Fibroblast of peridontal ligament (primary cell): Measurements from ENCODE around the gene PARP2.
"Not testable (repeated sequence)": the region's sequence is repeated elsewhere in the genome, so short reads cannot be mapped to it uniquely, and the experiment has no call there.

Experiments used
- DNase-seq: peaks from one replicate; pipeline ENCODE4 v3.0.0-alpha.2; 2010; ENCODE audit errors: extremely low read depth

The PARP2 gene

DNA sequence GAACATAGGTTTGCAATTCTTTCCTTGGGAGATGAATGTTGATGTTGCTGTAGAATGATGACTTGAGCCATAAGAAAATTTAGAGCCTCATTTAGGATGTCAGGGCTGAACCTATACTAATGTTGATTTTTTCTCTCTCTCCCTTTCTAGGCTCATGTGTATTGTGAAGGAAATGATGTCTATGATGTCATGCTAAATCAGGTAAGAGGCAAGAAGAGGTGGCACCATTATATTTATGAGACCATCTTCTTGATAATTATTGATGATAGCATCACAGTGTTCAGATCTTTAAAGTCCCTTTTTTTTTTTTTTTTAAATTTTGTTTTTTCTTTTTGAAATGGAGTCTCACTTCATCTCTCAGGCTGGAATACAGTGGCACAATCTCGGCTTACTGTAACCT lies 3.3 kb downstream of the PARP2 start:
- no peak for DNase-seq

- DNase-seq, result no peak
Measured at GRCh38 chr14:20347747-20348146, 4.3 kb downstream of the PARP2 start.

DNA sequence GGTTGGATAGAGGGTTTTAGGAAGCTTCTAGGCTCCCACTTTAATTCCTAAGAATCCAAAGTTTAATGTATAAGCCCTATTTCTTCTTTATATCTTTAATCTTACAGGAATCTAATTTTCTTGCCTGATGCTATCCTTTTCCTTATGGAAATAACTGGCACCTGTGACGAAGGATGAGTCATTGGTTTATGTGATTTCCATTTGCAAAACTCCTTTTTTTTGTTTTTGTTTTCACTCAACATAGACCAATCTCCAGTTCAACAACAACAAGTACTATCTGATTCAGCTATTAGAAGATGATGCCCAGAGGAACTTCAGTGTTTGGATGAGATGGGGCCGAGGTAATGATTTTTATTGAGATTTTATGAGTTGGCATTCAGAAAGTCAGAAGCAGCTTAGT lies 6.8 kb downstream of the PARP2 start:
- DNase-seq, result no peak

DNA sequence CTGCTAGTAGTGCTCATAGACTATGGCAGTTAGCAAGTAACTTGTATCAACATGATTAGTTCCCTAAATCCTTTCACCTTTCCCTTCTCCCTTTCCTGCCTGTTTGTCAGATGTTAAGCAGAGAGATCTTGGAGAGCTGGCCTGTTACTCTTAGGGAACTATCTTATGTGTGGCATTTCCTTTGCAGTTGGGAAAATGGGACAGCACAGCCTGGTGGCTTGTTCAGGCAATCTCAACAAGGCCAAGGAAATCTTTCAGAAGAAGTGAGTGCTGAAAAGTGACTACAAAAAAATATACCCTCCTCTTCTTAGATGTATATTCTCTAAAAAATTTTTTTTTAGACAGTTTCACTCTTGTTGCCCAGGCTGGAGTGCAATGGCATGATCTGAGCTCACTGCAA lies 7.4 kb downstream of the PARP2 start:
- peak; percentile 21 for DNase-seq

DNA sequence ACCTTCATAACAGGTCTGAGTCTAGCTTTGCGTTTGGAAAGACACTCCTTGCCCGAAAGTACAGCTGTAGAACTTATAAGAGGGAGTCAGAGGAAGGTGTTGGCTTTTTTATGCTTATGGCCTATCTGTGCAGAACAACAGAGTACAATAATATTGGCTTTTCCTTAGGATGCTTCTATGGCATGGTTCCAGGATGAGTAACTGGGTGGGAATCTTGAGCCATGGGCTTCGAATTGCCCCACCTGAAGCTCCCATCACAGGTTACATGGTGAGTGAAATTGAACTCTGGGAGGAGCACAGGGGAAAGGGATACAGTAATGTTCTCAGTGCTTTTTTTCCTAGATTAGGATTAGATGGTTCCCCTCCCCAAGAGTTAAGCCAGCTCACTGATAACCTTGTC lies 13.0 kb downstream of the PARP2 start:
- no peak for DNase-seq

DNA sequence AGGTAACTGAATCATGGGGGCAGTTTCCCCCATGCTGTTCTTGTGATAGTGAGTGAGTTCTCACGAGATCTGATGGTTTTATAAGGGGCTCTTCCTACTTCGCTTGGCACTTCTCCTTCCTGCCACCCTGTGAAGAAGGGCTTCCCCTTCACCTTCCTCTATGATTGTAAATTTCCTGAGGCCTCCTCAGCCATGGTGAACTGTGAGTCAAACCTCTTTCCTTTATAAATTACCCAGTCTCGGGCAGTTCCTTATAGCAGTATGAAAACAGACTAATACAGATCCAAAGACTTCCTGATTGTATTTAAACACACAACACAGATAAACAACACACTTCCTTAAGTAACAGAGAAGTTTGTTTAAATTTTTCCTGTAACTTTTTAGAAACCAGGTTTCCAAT lies 15.0 kb downstream of the PARP2 start:
- not testable (repeated sequence) for DNase-seq

DNA sequence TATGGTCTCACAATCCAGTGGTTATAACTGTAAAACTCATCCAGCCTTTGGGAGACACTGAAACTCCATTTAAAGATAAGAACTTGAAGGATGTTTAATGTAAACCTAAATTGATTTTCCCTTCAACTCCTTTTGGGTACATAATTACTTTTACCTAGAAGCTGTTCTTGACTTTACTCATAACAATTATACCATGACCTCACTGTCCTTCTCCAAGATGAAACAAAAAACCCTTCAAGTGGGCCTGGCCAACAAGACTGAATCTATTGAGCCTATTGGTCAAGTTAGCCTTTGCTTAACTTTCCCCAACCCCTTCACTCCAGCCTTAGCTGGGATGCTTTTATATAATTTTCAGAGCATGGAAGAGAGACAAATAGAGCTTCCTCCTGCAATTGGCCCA lies 22.5 kb downstream of the PARP2 start:
- DNase-seq, result no peak

GRCh38 chr14:20372796-20373195 lies 29.4 kb downstream of the PARP2 start:
- DNase-seq, result no peak

GRCh38 chr14:20375471-20375870 lies 32.0 kb downstream of the PARP2 start:
- no peak for DNase-seq

DNA sequence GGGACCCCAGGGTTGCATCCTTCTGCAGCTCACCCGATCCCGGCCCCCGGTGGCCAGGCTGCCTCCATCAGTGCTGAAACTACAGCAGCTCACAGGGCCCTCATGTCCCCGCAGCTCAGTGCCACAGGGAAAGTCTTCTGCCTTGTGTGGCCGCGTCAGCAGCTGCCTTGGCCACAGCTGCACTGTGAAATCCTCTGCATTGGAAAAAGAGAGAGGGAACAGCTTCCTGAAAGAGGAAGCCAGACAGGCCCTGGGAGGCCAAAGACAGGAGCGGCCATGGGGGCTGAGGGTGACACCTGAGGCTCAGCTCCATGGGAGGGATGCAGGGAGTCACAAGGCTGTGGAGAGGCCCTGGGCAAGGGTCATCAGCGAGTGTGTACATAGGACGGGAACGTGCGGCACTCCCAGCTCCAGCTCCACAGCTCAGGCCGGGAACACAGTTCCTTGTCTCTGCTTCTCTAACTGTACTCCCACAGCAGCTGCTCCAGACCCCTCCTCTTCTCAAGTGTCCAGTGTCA lies 32.7 kb downstream of the PARP2 start:
- no peak for DNase-seq

DNA sequence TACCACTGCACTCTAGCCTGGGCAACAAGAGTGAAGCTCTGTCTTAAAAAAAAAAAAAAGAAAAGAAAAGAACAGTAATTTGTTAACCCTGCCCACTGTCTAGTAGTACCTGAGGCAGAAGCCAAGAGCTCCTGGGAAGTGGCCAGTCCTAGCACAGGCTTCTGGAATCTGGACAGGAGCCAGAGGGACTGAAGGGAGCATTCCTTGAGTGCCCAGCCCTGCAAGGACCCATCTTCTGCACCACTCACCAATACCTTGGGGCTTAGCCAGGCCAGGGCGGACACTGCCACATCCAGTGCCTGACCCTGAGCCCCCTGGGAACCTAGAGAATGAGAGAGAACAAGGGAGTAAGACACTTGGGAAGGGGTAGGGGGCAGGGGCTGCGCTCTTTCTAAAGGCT lies 33.7 kb downstream of the PARP2 start:
- no peak for DNase-seq

GRCh38 chr14:20379743-20380142 lies 36.3 kb downstream of the PARP2 start:
- no peak for DNase-seq

GRCh38 chr14:20380681-20381080 lies 37.2 kb downstream of the PARP2 start:
- DNase-seq, result no peak

GRCh38 chr14:20381341-20381740 lies 37.9 kb downstream of the PARP2 start:
- no peak for DNase-seq

DNA sequence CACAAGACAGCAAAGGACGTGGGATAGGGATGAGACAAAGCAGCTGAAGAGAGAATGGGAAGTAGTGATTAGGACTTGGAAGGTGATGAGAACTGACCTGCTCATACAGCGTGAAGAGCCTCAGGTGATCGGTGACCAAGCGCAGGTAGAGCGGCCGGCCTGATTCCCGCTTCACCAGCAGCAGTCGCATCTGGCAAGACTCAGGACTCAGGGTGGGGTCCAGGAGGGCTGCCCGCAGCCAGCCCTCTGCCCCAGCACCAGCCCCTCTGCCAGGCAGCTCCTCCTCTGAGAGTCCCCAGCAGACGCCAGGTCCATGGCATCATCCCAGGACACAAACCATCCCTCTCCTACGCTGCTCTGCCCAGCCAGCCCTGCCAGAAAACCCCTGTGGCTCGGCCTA lies 39.1 kb downstream of the PARP2 start:
- no peak for DNase-seq

DNA sequence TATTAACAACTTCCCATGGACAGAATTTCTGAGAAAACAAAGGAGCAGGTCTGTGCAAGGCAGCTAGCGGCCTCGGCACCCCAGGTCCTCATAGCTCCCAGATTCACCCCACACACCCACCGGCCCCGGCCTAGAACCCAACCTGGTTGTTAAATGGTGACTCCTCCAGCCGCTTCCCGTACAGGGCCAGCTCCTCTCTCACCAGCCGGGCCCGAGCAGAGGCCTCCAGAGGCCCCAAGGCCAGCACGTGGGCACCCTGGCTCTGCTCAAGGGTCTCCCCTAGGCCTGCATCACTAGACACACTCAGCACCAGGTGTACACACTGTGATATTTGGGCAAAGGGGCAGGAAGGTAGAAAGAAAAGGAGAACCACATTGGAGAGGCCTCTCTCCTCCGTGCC lies 39.6 kb downstream of the PARP2 start:
- no peak for DNase-seq

DNA sequence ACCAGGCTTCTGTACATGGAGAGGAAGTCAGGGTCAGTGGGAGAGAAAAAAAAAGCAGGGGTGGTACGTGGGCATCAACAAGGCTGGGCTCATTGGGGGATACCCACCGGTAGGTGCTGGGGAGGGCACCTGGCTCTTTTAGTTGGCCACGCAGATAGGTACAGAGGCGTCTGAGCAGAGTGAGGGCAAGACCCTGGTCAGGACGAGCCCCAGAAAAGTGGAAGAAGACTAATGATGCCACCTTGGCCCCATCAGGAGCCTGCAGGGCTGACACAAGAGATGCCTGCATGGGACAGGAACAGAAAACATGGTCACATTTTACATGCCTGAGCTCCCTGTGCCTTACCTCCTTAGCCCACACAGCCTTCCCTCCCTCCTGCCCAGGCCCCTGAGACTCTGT lies 40.2 kb downstream of the PARP2 start:
- DNase-seq, result no peak

- DNase-seq, result no peak
Measured at GRCh38 chr14:20384321-20384720, 40.9 kb downstream of the PARP2 start.

GRCh38 chr14:20384886-20385285 lies 41.5 kb downstream of the PARP2 start:
- no peak for DNase-seq

DNA sequence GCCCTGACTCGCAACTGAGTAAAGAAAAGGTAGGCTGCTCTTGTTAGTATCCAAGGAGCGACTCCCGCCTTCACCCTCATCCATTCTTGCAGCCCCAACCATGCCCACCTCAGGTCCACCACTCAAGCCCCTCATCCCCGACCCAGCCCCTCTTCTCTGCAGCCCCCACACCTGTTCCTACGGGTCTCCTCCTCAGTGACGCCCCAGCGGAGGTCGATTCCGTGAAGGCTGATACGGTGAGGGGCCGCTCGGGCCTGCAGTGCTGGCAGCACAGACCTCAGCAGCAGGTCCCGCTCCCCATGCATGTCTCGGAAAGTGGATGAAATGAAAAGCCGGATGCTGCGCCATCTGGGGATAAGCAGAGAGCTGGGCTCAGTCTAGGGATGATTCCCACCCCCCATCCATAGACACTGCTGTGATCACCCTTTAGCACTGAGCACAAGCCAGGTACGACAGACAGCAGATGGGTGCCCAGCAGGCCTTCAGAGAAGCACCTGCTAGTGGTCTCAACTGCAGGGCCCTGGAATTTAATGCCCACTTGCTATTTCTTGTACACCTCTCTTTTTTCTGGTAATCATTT lies 42.9 kb downstream of the PARP2 start:
- no peak for DNase-seq

DNA sequence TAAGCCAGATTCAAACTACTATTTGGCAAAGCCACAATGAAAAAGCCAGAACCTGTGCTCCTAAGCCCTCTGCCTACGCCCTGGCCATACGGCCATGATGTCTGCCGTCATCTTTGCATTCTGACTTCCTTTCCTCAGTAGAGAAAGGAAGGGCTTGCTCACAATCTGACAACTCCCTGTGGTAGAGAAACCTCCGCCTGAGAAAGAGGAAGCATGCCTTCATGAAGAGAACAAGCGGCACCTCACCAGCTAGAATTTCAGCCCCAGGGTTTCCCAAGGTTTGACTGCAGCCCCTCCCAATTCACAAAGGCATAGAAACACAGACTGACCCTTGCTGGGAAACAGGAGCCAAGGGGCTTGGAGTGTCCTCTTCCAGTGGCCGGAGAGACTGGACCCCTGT lies 44.1 kb downstream of the PARP2 start:
- no peak for DNase-seq

GRCh38 chr14:20388159-20388558 lies 44.7 kb downstream of the PARP2 start:
- DNase-seq, result no peak

- DNase-seq, result no peak
Measured at GRCh38 chr14:20391505-20391904, 48.1 kb downstream of the PARP2 start.

DNA sequence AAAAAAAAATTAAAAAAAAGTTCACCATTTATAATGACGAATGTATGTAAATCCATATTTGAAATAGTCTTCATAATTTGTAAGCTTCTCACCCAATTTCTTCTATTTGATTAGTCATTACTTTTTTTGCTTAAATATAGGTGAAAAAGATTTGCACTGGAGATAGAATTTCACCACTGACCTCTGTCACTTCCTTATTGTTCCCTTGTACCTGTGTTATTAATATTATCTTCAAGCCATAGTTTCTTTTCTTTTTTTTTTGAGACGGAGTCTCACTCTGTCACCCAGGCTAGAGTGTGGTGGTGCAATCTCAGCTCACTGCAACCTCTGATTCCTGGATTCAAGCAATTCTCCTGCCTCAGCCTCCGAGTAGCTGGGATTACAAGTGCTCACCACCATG lies 54.1 kb downstream of the PARP2 start:
- DNase-seq, result no peak
